GM13976 (cell line): ENCODE data around the gene RANBP9.

Source experiments
- DNase-seq: peaks from one replicate; pipeline ENCODE4 v3.0.0; 2012; ENCODE audit warnings: low spot score
- CTCF ChIP-seq: IDR thresholded peaks from 2 replicates; pipeline ENCODE4 v1.5.1; 2012; ENCODE audit warnings: borderline replicate concordance, mild to moderate bottlenecking; ENCODE audit not compliant: insufficient read depth; ENCODE audit errors: extremely low read depth, missing control alignments, control extremely low read depth
- in situ Hi-C: fragments of 300-500 bp; cut with MboI; formaldehyde crosslinking; loops from one replicate; pipeline ENCODE4 v1.12.0; 2022; ENCODE audit warnings: low sequenced_read_pairs, mixed read lengths, inconsistent platforms; ENCODE audit not compliant: unreplicated experiment

The RANBP9 gene

GRCh38 chr6:13725052-13725451 is 13.4 kb upstream of the RANBP9 start:
- TF ChIP-seq CTCF: no peak
- in situ Hi-C loops: no loop called here
- no peak for DNase-seq

- in situ Hi-C loops: no loop called here
Measured at GRCh38 chr6:13724182-13724581, 12.5 kb upstream of the RANBP9 start.

DNA sequence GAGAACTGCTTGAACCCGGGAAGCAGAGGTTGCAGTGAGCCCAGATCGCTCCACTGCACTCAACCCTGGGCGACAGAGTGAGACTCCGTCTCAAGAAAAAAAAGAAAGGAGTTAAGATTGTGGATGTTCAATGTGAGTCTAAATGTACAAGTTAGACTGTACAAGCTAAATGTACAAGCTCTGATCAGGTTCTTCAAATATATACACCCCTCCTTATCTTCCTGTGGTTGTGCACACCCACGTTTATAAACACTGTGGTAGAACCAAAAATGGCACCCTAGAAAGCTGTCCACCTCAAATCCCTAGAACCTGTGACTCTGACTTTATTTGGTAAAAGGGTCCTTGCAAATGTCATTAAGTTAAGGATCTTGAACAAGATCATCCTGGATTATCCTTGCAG is 11.2 kb upstream of the RANBP9 start:
- DNase-seq: no peak
- in situ Hi-C loops: no loop called here
- no peak for TF ChIP-seq CTCF

More at GRCh38 chr6:13724182-13724581, 12.5 kb upstream of the RANBP9 start:
- DNase-seq: no peak
- TF ChIP-seq CTCF: no peak

DNA sequence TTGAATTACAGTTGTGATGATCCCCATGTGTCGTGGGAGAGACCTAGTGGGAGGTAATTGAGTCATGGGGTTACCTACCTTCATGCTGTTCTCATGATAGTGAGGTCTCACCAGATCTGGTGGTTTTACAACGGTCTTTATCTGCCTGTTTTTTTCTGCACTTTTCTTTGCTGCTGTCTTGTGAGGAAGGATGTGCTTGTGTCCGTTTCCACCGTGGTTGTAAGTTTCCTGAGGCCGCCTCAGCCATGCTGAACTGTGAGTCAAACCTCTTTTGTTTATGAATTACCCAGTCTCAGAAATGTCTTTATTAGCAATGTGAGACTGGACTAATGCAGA is 6.5 kb upstream of the RANBP9 start:
- in situ Hi-C loops: no loop called here
- DNase-seq: no peak
- TF ChIP-seq CTCF: no peak

DNA sequence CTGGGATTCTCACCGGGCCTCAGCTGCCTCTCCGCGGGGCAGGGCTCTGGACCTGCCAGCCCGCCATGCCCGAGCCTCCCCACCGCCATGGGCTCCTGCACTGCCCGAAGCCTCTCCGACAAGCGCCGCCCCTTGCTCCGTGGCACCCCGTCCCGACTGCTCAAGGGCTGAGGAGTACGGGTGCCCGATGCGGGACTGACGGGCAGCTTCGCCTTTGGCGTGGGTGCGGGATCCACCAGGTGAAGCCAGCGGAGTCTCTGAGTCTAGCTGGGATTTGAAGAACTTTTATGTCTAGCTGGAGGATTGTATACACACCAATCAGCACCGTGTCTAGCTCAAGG is 5.3 kb upstream of the RANBP9 start:
- TF ChIP-seq CTCF: no peak
- DNase-seq: no peak
- in situ Hi-C loops: no loop called here

- no peak for TF ChIP-seq CTCF
- DNase-seq: no peak
- in situ Hi-C loops: no loop called here
Measured at GRCh38 chr6:13716225-13716954, 4.8 kb upstream of the RANBP9 start.
